ENCODE data around the gene CX3CR1. TPM values are rescaled to one million over a fixed set of nuclear protein-coding genes. Genes with fewer than 3 reads are reported as not detected.
A peak's percentile ranks its signal among the peaks of the same experiment; 100 is the strongest.

CX3CR1 gene
- total RNA-seq, 2 experiments from 2014 or later, result 0.13 TPM; not detected in 1

GRCh38 chr3:39216176-39216790 is 63.6 kb downstream of the CX3CR1 start:
- DNase-seq (ENCODE audit: low spot score), result peak; percentile 81
- BruUV-seq (replicated peaks), result no TSS peak
- Histone ChIP-seq H3K36me3 (ENCODE audit: insufficient read depth, low read length) (no peaks in the 10 kb centered on the region), H3K4me1 (ENCODE audit: insufficient read depth, low read length, poor library complexity, severe bottlenecking) (peaks cover 23% of the 10 kb centered on the region), H3K4me2 (ENCODE audit: low read length) (peak overlapping the region; percentile 61), H3K9me3 (ENCODE audit: low read length) (no peaks in the 10 kb centered on the region), H3K79me2 (ENCODE audit: insufficient read depth, low read depth, low read length) (no peaks in the 10 kb centered on the region), H3K27ac (ENCODE audit: low read depth, low read length, poor library complexity, severe bottlenecking) (peak overlapping the region; percentile 14), H2AFZ (ENCODE audit: low read length) (peak overlapping the region; percentile 67; the same call in 1 of the 2 replicates), H4K20me1 (ENCODE audit: insufficient read depth, low read length) (no peaks in the 10 kb centered on the region), H3K4me3 (ENCODE audit: low read depth, low read length, poor library complexity, severe bottlenecking) (peak overlapping the region; percentile 18), H3K9me2 (ENCODE audit: insufficient read depth, low read length) (no peaks in the 10 kb centered on the region)
- CTCF ChIA-PET (ENCODE audit: unreplicated experiment), result interaction anchor here (1.0 to 1.5 kb wide), 3 partner anchors 8 to 39 kb away, joined by 3 to 5 read pairs (median 4); no protein-coding TSS in a partner anchor
- TF ChIP-seq EZH2phosphoT487 (IDR thresholded peaks at IDR 0.05; ENCODE audit: borderline replicate concordance, low read depth, low read length), result no peak
- TF ChIP-seq, protein P1, sequence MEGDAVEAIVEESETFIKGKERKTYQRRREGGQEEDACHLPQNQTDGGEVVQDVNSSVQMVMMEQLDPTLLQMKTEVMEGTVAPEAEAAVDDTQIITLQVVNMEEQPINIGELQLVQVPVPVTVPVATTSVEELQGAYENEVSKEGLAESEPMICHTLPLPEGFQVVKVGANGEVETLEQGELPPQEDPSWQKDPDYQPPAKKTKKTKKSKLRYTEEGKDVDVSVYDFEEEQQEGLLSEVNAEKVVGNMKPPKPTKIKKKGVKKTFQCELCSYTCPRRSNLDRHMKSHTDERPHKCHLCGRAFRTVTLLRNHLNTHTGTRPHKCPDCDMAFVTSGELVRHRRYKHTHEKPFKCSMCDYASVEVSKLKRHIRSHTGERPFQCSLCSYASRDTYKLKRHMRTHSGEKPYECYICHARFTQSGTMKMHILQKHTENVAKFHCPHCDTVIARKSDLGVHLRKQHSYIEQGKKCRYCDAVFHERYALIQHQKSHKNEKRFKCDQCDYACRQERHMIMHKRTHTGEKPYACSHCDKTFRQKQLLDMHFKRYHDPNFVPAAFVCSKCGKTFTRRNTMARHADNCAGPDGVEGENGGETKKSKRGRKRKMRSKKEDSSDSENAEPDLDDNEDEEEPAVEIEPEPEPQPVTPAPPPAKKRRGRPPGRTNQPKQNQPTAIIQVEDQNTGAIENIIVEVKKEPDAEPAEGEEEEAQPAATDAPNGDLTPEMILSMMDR (conservative IDR thresholded peaks at IDR 0.05; ENCODE audit: low read length), result no peak
- intact Hi-C loops (cut with micrococcal nuclease; ENCODE audit: unreplicated experiment), result loop anchor here (2.0 kb wide), 1 partner anchor 73 kb away; no protein-coding TSS in a partner anchor
- POLR2A ChIA-PET, result interaction anchor here (0.6 to 2.3 kb wide), 17 partner anchors 8 to 192 kb away, joined by 3 to 13 read pairs (median 4); no protein-coding TSS in a partner anchor

- POLR2A ChIA-PET, result interaction anchor here (1.9 kb wide), 1 partner anchor 42 kb away, joined by 4 read pairs; no protein-coding TSS in a partner anchor
- CTCF ChIA-PET (ENCODE audit: unreplicated experiment), result interaction anchor here (1.1 kb wide), 1 partner anchor 75 kb away, joined by 3 read pairs; no protein-coding TSS in a partner anchor
- no peak overlapping the region for H2AFZ ChIP-seq (ENCODE audit: low read length)
Observed at GRCh38 chr3:39213613-39214012, 66.2 kb downstream of the CX3CR1 start.

More at GRCh38 chr3:39213613-39214012, 66.2 kb downstream of the CX3CR1 start:
- Histone ChIP-seq H3K4me2 (ENCODE audit: low read length) (no peak overlapping the region), H3K36me3 (ENCODE audit: insufficient read depth, low read length) (no peaks in the 10 kb centered on the region), H3K9me2 (ENCODE audit: insufficient read depth, low read length) (no peaks in the 10 kb centered on the region), H3K4me1 (ENCODE audit: insufficient read depth, low read length, poor library complexity, severe bottlenecking) (peaks cover 25% of the 10 kb centered on the region), H3K4me3 (ENCODE audit: low read depth, low read length, poor library complexity, severe bottlenecking) (no peak overlapping the region), H3K9me3 (ENCODE audit: low read length) (no peaks in the 10 kb centered on the region), H3K79me2 (ENCODE audit: insufficient read depth, low read depth, low read length) (no peaks in the 10 kb centered on the region), H3K27ac (ENCODE audit: low read depth, low read length, poor library complexity, severe bottlenecking) (no peak overlapping the region), H4K20me1 (ENCODE audit: insufficient read depth, low read length) (no peaks in the 10 kb centered on the region)
- BruUV-seq (replicated peaks), result no TSS peak
- TF ChIP-seq EZH2phosphoT487 (IDR thresholded peaks at IDR 0.05; ENCODE audit: borderline replicate concordance, low read depth, low read length), result no peak
- TF ChIP-seq, protein P1 (conservative IDR thresholded peaks at IDR 0.05; ENCODE audit: low read length), result no peak
- DNase-seq (ENCODE audit: low spot score), result no peak
- intact Hi-C loops (cut with micrococcal nuclease; ENCODE audit: unreplicated experiment), result no loop called here

Other genes with a start within 250 kb of the CX3CR1 start
- gene SCN11A, start 228.1 kb downstream of the CX3CR1 start, total RNA-seq (2014; rRNA removed; shearing (Covaris generic)), result 0.25 TPM in 1 of 2 replicates, not detected in the other
- 0.13 and 0.22 TPM in 2 replicates for gene SCN11A, start 228.1 kb downstream of the CX3CR1 start, total RNA-seq (2022)
- 12.3 and 15.7 TPM in 2 replicates for gene WDR48, start 228.0 kb downstream of the CX3CR1 start, total RNA-seq (2014; rRNA removed; shearing (Covaris generic))
- 38.4 and 41.6 TPM in 2 replicates for gene WDR48, start 228.0 kb downstream of the CX3CR1 start, total RNA-seq (2022)
- 44.8 and 59.9 TPM in 2 replicates for gene GORASP1, start 172.4 kb downstream of the CX3CR1 start, total RNA-seq (2014; rRNA removed; shearing (Covaris generic))
- 51.5 and 57.9 TPM in 2 replicates for gene GORASP1, start 172.4 kb downstream of the CX3CR1 start, total RNA-seq (2022)
- gene TTC21A, start 172.4 kb downstream of the CX3CR1 start, total RNA-seq (2014; rRNA removed; shearing (Covaris generic)), result 10.5 and 12.8 TPM in 2 replicates
- 27.1 and 32.3 TPM in 2 replicates for gene TTC21A, start 172.4 kb downstream of the CX3CR1 start, total RNA-seq (2022)
- gene CSRNP1, start 126.4 kb downstream of the CX3CR1 start, total RNA-seq (2014; rRNA removed; shearing (Covaris generic)), result 9.5 and 10.5 TPM in 2 replicates
- 9.4 and 9.7 TPM in 2 replicates for gene CSRNP1, start 126.4 kb downstream of the CX3CR1 start, total RNA-seq (2022)
- gene XIRP1, start 87.4 kb downstream of the CX3CR1 start, total RNA-seq (2014; rRNA removed; shearing (Covaris generic)), result not detected in 2 replicates
- not detected in 2 replicates for gene XIRP1, start 87.4 kb downstream of the CX3CR1 start, total RNA-seq (2022)
- not detected in 2 replicates for gene CCR8, start 49.7 kb upstream of the CX3CR1 start, total RNA-seq (2014; rRNA removed; shearing (Covaris generic))
- not detected in 2 replicates for gene CCR8, start 49.7 kb upstream of the CX3CR1 start, total RNA-seq (2022)
- gene SLC25A38, start 103.3 kb upstream of the CX3CR1 start, total RNA-seq (2014; rRNA removed; shearing (Covaris generic)), result 22.8 and 32.6 TPM in 2 replicates
- 35.4 and 35.5 TPM in 2 replicates for gene SLC25A38, start 103.3 kb upstream of the CX3CR1 start, total RNA-seq (2022)
- 2,776 and 2,813 TPM in 2 replicates for gene RPSA, start 126.7 kb upstream of the CX3CR1 start, total RNA-seq (2014; rRNA removed; shearing (Covaris generic))
- gene RPSA, start 126.7 kb upstream of the CX3CR1 start, total RNA-seq (2022), result 1,952 and 2,115 TPM in 2 replicates
- gene MOBP, start 187.6 kb upstream of the CX3CR1 start, total RNA-seq (2014; rRNA removed; shearing (Covaris generic)), result not detected in 2 replicates
- gene MOBP, start 187.6 kb upstream of the CX3CR1 start, total RNA-seq (2022), result not detected in 2 replicates